ENCODE data around the gene GFRA4. TPM values are rescaled to one million over a fixed set of nuclear protein-coding genes. Genes with fewer than 3 reads are reported as not detected.

The GFRA4 gene
- total RNA-seq, 1 donor from 2014 or later: not detected

GRCh38 chr20:3687655-3688054 lies 24.5 kb upstream of the GFRA4 start:
- H3K36me3 Mint-ChIP-seq (ENCODE audit: low read depth): no peaks in the 10 kb centered on the region
- peaks cover 11% of the 10 kb centered on the region for H3K4me1 Mint-ChIP-seq (ENCODE audit: low read depth)
- no peak for TF ChIP-seq CTCF (IDR thresholded peaks at IDR 0.05)
- DNase-seq (ENCODE audit: low spot score): no peak
- H3K27me3 Mint-ChIP-seq (ENCODE audit: low read depth): peaks cover 4% of the 10 kb centered on the region
- no peaks in the 10 kb centered on the region for H3K9me3 Mint-ChIP-seq (ENCODE audit: low read depth)
- no peak overlapping the region for H3K4me3 Mint-ChIP-seq (ENCODE audit: unreplicated experiment)
- H3K27ac Mint-ChIP-seq (ENCODE audit: unreplicated experiment): no peak overlapping the region

GRCh38 chr20:3686867-3687321 lies 23.7 kb upstream of the GFRA4 start:
- H3K27ac Mint-ChIP-seq (ENCODE audit: unreplicated experiment): no peak overlapping the region
- H3K27me3 Mint-ChIP-seq (ENCODE audit: low read depth): peaks cover 4% of the 10 kb centered on the region
- TF ChIP-seq CTCF (IDR thresholded peaks at IDR 0.05): no peak
- H3K4me1 Mint-ChIP-seq (ENCODE audit: low read depth): peaks cover 11% of the 10 kb centered on the region
- no peaks in the 10 kb centered on the region for H3K9me3 Mint-ChIP-seq (ENCODE audit: low read depth)
- no peak overlapping the region for H3K4me3 Mint-ChIP-seq (ENCODE audit: unreplicated experiment)
- no peaks in the 10 kb centered on the region for H3K36me3 Mint-ChIP-seq (ENCODE audit: low read depth)
- DNase-seq (ENCODE audit: low spot score): no peak

GRCh38 chr20:3686421-3686820 lies 23.2 kb upstream of the GFRA4 start:
- Mint-ChIP-seq H3K4me3 (ENCODE audit: unreplicated experiment) (no peak overlapping the region), H3K4me1 (ENCODE audit: low read depth) (peaks cover 11% of the 10 kb centered on the region), H3K36me3 (ENCODE audit: low read depth) (no peaks in the 10 kb centered on the region), H3K9me3 (ENCODE audit: low read depth) (no peaks in the 10 kb centered on the region), H3K27me3 (ENCODE audit: low read depth) (peaks cover 4% of the 10 kb centered on the region), H3K27ac (ENCODE audit: unreplicated experiment) (no peak overlapping the region)
- no peak for DNase-seq (ENCODE audit: low spot score)
- TF ChIP-seq CTCF (IDR thresholded peaks at IDR 0.05): no peak

- no peak for TF ChIP-seq CTCF (IDR thresholded peaks at IDR 0.05)
- Mint-ChIP-seq H3K4me3 (ENCODE audit: unreplicated experiment) (no peak overlapping the region), H3K4me1 (ENCODE audit: low read depth) (peaks cover 19% of the 10 kb centered on the region), H3K9me3 (ENCODE audit: low read depth) (no peaks in the 10 kb centered on the region), H3K27ac (ENCODE audit: unreplicated experiment) (no peak overlapping the region), H3K36me3 (ENCODE audit: low read depth) (no peaks in the 10 kb centered on the region), H3K27me3 (ENCODE audit: low read depth) (peaks cover 4% of the 10 kb centered on the region)
- no peak for DNase-seq (ENCODE audit: low spot score)
These were observed 22.1 kb upstream of the GFRA4 start for GRCh38 chr20:3685341-3685740.

- no peak for DNase-seq (ENCODE audit: low spot score)
- H3K27me3 Mint-ChIP-seq (ENCODE audit: low read depth): peaks cover 4% of the 10 kb centered on the region
- H3K9me3 Mint-ChIP-seq (ENCODE audit: low read depth): no peaks in the 10 kb centered on the region
- H3K4me1 Mint-ChIP-seq (ENCODE audit: low read depth): peaks cover 39% of the 10 kb centered on the region
- TF ChIP-seq CTCF (IDR thresholded peaks at IDR 0.05): no peak
- H3K27ac Mint-ChIP-seq (ENCODE audit: unreplicated experiment): no peak within 1 kb of the TSS
- no peaks in the 10 kb centered on the region for H3K36me3 Mint-ChIP-seq (ENCODE audit: low read depth)
- peak within 1 kb of the TSS; percentile 68 for H3K4me3 Mint-ChIP-seq (ENCODE audit: unreplicated experiment)
These were observed 19.0 kb upstream of the GFRA4 start, which contains the start of gene ADAM33 for GRCh38 chr20:3681931-3682781. ADAM33 (minus strand) TSS chr20:3682010; CDS start chr20:3682004, 6 bp downstream.

All from chondrocyte (in vitro differentiated cells).